CD4-positive, alpha-beta T cell treated with Interferon gamma for 1 hour (primary cell): ENCODE measurements around the gene SOX3.

Experiments
- DNase-seq: peaks from one replicate; pipeline ENCODE4 v3.0.0-alpha.2; 2020

Gene SOX3

GRCh38 chrX:140492066-140492994, 12.5 kb downstream of the SOX3 start:
- DNase-seq, result no peak

- no peak for DNase-seq
Measured at GRCh38 chrX:140480765-140481164, 24.1 kb downstream of the SOX3 start.

GRCh38 chrX:140477987-140478386, 26.9 kb downstream of the SOX3 start:
- DNase-seq, result no peak

- no peak for DNase-seq
Measured at GRCh38 chrX:140475025-140475424, 29.8 kb downstream of the SOX3 start.

- no peak for DNase-seq
Measured at GRCh38 chrX:140467211-140467610, 37.7 kb downstream of the SOX3 start.
